Activated CD4-positive, alpha-beta T cell treated with anti-CD3 and anti-CD28 coated beads, Interleukin-2, amount 50 U/mL, for 1 hour (primary cell): Measurements from ENCODE around the gene FBXL14.

Source experiments
- DNase-seq: peaks from one replicate; pipeline ENCODE4 v3.0.0-alpha.2; 2020

FBXL14 gene

GRCh38 chr12:1532375-1533165, 61.8 kb downstream of the FBXL14 start:
- no peak for DNase-seq

DNA sequence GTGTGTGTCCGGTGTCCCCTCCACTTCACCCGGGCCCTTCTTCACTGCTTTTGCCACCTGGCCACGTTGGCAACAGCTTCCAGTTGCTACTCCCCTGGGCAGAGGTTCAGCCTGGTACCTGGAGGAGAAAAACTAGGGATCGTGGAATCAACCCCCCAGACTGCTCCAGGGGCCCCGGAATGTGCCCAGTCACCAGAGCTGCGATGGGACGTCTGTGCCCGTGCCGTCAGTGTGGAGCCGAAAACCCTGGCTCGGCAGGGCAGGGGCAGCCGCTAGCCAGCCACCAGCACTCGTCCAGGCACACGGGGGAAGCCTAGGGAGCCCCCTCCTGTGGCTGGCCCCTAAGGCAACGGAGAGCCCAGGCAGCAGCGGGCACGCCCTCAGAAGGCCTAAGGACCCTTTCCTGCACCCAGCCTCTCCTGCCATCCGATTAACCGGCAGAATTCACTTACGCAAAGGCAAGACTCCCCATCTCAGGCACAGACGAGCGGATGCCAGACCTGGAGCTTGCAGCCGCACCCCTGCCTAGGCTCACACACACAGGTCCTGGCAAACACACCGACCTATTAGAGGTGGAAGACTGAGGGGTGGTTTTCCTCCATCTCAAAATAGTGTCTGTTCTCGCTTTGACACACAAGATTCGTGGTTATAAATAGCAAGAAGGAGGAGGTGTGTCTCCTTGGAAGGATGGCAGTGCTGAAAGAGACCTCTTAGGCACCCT, 62.6 kb downstream of the FBXL14 start:
- DNase-seq: no peak

DNA sequence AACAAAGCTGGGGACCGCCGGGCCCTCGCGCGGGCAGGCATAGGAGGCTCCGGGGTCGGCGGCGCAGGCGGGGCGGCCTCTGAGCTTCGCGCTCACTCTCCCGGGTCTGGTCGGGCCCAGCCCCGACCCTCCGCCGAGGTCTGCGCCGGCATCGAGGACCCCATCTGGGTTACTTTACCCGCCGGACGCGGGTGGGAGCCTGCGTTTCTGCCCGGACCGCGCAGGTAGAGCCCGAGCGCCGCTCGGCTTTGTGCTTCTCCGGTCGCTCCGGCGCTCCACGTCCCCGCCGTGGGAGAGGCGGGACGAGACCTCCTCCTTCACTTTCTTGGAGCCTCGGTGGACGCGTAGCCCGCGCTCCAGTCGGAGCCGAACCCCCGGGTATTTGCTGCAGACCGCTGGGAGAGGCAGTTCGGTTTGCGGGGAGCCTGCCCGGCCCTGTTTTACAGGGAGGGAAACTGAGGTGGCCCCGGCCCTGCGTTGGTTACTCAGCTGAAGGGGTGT, 63.2 kb downstream of the FBXL14 start:
- DNase-seq: no peak

DNA sequence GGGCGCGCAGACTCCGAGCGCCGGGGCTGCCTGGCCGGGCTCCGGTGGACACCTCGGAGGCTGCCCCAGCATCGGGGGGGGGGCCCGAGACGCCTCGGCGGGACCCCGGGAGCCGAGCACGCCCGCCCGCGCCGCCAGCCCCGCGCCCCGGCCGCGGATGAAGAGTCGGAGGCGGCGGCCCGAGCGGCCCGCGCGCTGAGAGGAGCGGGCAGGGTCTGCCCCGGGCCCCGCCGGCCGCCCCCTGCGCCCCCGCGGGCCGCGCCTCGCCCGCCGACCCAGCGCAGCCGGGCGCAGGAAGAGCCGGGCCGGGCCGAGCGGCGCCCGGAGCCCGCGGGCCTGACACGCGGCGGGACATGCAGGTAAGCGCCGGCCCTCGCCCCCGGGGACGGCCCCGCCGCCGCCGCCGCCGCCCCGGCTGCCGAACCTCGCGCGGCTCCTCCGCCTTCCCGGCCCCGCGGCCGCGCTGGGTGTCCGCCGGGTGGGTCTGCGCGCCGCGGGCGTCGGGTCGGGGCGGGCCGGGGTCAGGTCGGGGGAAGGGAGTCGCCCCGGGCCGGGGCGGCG, 63.7 kb downstream of the FBXL14 start:
- DNase-seq: no peak

DNA sequence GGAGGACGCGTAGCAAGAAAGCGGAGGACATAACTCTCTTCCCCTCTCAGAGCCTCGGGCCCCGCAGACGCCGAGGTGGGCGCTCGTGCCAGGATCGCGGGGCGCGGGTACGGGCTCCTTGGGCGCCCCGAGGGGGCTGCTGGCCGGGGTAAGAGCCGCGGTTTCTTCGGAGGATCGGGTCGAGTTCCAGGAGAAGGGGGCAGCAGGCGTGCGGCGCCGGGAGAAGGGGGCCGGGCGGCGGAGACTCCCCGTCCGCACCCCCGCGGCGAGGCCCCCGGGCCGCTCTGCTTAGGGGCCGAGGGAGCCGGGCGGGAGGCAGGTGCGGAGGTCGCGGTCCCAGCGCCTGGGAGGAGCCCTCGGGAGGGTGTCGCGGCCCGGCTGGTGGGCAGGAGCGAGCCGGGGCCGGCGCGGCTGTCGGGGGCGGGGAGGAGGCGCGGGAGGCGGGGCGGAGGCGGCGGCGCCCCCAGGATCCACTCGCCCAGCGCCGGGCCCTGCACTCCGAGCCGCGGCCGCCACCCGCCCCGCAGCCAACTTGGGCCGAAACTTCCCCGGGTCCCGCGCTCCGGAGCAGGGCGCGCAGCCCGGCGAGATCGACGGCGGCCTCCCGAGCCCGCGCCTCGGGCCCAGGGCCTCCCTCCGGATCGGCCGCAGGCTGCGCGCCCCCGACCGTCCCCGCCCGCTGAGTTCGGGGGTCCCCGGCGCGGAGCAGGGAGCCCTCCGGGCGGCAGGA, 64.4 kb downstream of the FBXL14 start:
- no peak for DNase-seq

GRCh38 chr12:1529228-1529861, 65.0 kb downstream of the FBXL14 start:
- no peak for DNase-seq

DNA sequence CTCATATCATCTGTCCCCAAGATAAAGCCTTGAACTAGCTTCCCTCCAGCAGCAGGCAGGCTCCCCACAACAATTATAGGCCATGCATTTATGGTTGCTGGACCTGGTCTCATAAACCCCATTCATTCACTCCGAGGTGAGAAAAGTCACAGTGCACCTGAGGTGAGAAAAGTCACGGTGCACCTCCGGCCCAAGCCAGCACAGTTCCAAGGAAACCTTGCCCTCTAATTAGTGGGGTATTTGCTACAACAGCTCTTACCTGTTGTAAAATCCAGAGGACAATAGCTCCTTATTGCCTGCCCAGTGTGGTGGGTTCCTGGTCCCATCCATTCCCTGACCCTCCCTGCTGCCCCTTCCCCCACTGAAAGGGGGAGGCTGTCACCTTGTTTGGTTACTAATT, 65.6 kb downstream of the FBXL14 start:
- no peak for DNase-seq

DNA sequence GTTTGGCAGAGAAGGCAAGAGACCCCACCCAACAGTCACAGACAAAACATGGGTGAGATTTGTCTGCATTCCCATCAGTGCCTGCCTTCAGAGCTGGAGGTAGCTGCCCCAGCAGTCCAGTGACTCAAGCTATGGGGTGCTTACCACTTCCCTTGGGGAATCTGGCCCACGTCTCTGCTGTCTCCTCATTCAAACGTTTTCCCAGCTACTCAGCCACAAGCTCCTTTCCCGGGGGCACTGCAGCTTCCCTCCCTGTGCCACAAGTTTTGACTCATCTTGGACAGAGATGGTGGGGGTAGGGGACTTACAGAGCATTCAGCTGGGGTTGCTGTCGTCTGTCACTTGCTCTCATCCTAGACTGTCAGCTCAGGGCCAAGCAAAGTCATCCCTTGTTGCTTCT, 66.6 kb downstream of the FBXL14 start:
- no peak for DNase-seq

DNA sequence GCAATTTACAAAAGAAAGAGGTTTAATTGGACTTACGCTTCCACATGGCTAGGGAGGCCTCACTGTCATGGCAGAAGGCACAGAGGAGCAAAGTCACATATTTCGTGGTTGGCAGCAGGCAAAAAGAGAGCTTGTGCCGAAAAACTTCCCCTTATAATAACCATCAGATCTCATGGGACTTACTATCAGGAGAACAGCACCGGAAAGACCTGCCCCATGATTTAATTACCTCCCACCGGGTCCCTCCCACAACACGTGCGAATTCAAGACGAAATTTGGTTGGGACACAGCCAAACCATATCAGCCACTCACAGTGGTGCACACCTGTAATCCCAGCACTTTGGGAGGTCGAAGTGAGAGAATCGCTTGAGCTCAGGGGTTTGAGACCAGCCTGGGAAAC, 68.5 kb downstream of the FBXL14 start:
- no peak for DNase-seq

- no peak for DNase-seq
These were observed 70.8 kb downstream of the FBXL14 start for GRCh38 chr12:1523558-1524050.

GRCh38 chr12:1523046-1523445, 71.3 kb downstream of the FBXL14 start:
- no peak for DNase-seq

- DNase-seq: no peak
These were observed 74.7 kb downstream of the FBXL14 start for GRCh38 chr12:1519642-1520041.

DNA sequence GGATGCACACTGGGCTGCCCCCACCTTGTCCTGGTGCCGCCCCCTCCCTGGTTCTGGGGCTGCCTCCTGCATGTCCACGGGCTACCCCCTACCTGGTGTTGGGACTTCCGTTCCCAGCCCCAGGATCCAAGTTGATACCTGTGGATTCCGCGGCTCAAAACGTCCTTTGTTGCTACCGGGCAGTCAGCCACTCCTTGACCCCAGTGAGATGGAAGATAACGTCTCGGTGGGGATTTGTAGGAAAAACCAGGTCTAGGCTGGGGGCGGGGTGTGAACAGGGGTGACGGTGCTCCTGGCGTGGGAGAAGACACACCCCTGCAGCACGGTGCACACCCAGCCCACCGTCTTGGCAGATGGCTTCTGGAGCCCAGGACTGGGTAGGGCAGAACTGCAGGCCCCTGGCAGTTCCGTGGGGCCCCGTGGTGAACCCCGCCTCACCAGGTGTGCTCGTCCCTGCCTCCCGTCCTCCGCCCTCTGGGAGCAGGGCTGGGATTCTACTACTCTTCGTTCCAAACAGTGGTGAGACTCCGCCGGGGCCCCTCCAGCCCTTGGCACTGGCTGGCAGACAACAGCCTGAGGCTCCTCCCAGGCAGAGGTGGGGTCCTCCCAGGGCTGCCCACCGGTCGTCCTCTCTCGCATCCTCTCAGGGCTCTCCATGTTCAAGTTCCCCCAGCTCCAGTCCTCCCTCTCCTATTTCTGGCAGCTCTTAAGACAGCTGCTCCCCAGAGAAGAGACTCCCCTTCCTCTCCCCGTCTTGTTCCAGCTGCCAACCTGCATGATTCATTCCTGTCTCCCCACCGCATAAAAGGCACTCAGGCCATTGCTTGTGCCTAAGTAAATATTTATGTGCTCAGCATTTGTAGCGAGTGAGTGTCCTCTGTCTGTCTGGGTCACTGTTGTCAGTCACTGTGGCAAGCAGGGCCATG, 75.5 kb downstream of the FBXL14 start:
- DNase-seq: no peak

DNA sequence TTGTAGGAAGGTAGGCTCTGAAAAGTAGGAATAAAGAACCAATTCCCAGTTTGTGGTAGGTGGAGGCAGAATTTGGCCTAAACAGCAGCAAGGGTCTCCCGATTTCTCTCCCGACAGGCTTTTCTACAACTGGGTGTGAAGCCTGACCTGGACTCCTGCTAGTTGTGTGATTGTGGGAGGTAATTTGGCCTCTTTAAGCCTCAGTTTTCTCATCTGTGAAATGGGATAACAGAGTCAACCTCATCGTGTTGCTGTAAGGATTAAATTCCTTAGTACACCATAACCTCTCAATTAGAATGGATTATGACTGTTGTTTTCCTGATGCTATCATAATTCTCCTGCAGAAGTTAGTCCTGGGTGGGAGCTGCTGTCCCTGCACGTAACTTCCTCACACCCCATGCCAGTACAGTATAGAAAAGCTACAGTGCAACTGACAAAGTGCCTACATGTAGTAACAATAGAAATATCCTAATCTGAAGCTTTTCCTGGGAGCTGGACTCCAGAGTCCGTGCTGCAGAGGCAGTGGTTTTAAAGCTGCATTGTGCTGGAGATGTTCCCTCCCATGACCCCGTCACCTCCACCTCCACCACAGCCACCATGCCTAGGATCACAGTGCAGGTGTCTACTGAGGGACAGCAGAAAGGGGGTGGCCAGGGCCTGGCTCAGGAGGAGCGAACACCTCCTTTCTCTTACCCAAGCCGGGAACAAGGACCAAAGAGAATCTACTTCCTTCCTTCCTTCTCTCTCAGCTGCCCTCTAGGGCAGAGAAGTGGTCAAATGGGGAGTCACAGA, 76.5 kb downstream of the FBXL14 start:
- no peak for DNase-seq

DNA sequence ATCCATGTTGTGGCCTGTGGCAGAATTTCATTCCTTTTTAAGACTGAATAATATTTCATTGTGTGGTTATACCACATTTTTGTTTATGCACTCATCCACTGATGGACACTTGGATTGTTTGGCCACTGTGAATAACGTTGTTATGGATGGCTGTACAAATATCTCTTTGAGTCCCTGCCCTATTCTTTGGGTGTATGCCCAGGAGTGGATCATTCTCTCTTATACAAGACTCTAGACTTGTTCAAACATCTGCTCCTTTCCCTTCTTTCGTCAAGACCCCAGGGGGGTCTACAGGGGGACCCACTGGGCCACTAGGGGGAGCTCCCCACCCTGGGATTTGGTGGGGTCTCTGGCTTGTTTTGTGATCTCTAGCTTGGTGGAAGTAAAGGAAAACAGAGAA, 77.4 kb downstream of the FBXL14 start:
- no peak for DNase-seq
